Activated naive CD8-positive, alpha-beta T cell treated with anti-CD3 and anti-CD28 coated beads for 36 hours (primary cell): ENCODE data around the gene TRAPPC3L. TPM values are rescaled to one million over a fixed set of nuclear protein-coding genes. Genes with fewer than 3 reads are reported as not detected.

ENCODE experiments used
- DNase-seq: peaks from one replicate; pipeline ENCODE4 v3.0.0; 2021
- H3K27ac Mint-ChIP-seq: one replicate; pipeline ENCODE4 v1.8.0; 2022; ENCODE audit warnings: mild to moderate bottlenecking, moderate library complexity, mixed read lengths
- H3K27me3 Mint-ChIP-seq: one replicate; pipeline ENCODE4 v1.8.0; 2022; ENCODE audit warnings: mild to moderate bottlenecking, mixed read lengths
- H3K36me3 Mint-ChIP-seq: one replicate; pipeline ENCODE4 v1.8.0; 2021; ENCODE audit warnings: mild to moderate bottlenecking, mixed read lengths
- H3K4me1 Mint-ChIP-seq: one replicate; pipeline ENCODE4 v1.8.0; 2021; ENCODE audit warnings: mixed read lengths
- H3K4me3 Mint-ChIP-seq: one replicate; pipeline ENCODE4 v1.8.0; 2022; ENCODE audit warnings: mild to moderate bottlenecking, moderate library complexity, mixed read lengths
- H3K9me3 Mint-ChIP-seq: one replicate; pipeline ENCODE4 v1.8.0; 2022; ENCODE audit warnings: mixed read lengths
- total RNA-seq, 2 experiments: library from RNA; stranded (reverse); gene quantifications; one replicate each; pipeline ENCODE4 v1.2.3, GENCODE V29; 2021

The TRAPPC3L gene
- total RNA-seq, 2 experiments from 2014 or later, result not detected

- no peaks in the 10 kb centered on the region for H3K36me3 Mint-ChIP-seq
- peaks cover 23% of the 10 kb centered on the region for H3K27me3 Mint-ChIP-seq
- no peaks in the 10 kb centered on the region for H3K4me1 Mint-ChIP-seq
- H3K9me3 Mint-ChIP-seq, result no peaks in the 10 kb centered on the region
- no peak for DNase-seq
- no peak overlapping the region for H3K4me3 Mint-ChIP-seq
- H3K27ac Mint-ChIP-seq, result no peak overlapping the region
These were observed 9.3 kb downstream of the TRAPPC3L start for GRCh38 chr6:116536216-116536621.

- H3K27ac Mint-ChIP-seq, result no peak overlapping the region
- no peak for DNase-seq
- peaks cover 19% of the 10 kb centered on the region for H3K27me3 Mint-ChIP-seq
- no peaks in the 10 kb centered on the region for H3K4me1 Mint-ChIP-seq
- H3K4me3 Mint-ChIP-seq, result no peak overlapping the region
- no peaks in the 10 kb centered on the region for H3K36me3 Mint-ChIP-seq
- H3K9me3 Mint-ChIP-seq, result no peaks in the 10 kb centered on the region
These were observed 10.4 kb downstream of the TRAPPC3L start for GRCh38 chr6:116535109-116535508.

GRCh38 chr6:116533233-116533957 is 12.1 kb downstream of the TRAPPC3L start:
- Mint-ChIP-seq H3K27me3 (peaks cover 22% of the 10 kb centered on the region), H3K4me1 (no peaks in the 10 kb centered on the region), H3K4me3 (no peak overlapping the region), H3K9me3 (no peaks in the 10 kb centered on the region), H3K36me3 (no peaks in the 10 kb centered on the region), H3K27ac (no peak overlapping the region)
- DNase-seq, result no peak

- DNase-seq, result peak; percentile 41
These were observed 13.6 kb downstream of the TRAPPC3L start for GRCh38 chr6:116531675-116532570.

GRCh38 chr6:116530436-116530835 is 15.0 kb downstream of the TRAPPC3L start:
- no peak overlapping the region for H3K27ac Mint-ChIP-seq
- DNase-seq, result no peak
- H3K9me3 Mint-ChIP-seq, result no peaks in the 10 kb centered on the region
- H3K4me3 Mint-ChIP-seq, result no peak overlapping the region
- H3K27me3 Mint-ChIP-seq, result peaks cover 22% of the 10 kb centered on the region
- no peaks in the 10 kb centered on the region for H3K4me1 Mint-ChIP-seq
- H3K36me3 Mint-ChIP-seq, result no peaks in the 10 kb centered on the region

More at GRCh38 chr6:116531675-116532570, 13.6 kb downstream of the TRAPPC3L start:
- H3K36me3 Mint-ChIP-seq, result no peaks in the 10 kb centered on the region
- no peaks in the 10 kb centered on the region for H3K4me1 Mint-ChIP-seq
- no peak overlapping the region for H3K27ac Mint-ChIP-seq
- no peaks in the 10 kb centered on the region for H3K9me3 Mint-ChIP-seq
- peaks cover 22% of the 10 kb centered on the region for H3K27me3 Mint-ChIP-seq
- no peak overlapping the region for H3K4me3 Mint-ChIP-seq

GRCh38 chr6:116529466-116530290 is 15.8 kb downstream of the TRAPPC3L start:
- Mint-ChIP-seq H3K36me3 (no peaks in the 10 kb centered on the region), H3K9me3 (no peaks in the 10 kb centered on the region), H3K4me1 (no peaks in the 10 kb centered on the region), H3K4me3 (no peak overlapping the region), H3K27ac (no peak overlapping the region), H3K27me3 (peaks cover 22% of the 10 kb centered on the region)
- DNase-seq, result no peak

GRCh38 chr6:116528780-116529179 is 16.7 kb downstream of the TRAPPC3L start:
- H3K36me3 Mint-ChIP-seq, result no peaks in the 10 kb centered on the region
- H3K27me3 Mint-ChIP-seq, result peaks cover 16% of the 10 kb centered on the region

GRCh38 chr6:116528133-116528532 is 17.4 kb downstream of the TRAPPC3L start:
- Mint-ChIP-seq H3K4me1 (no peaks in the 10 kb centered on the region), H3K9me3 (no peaks in the 10 kb centered on the region), H3K4me3 (no peak overlapping the region), H3K27me3 (peaks cover 16% of the 10 kb centered on the region), H3K27ac (no peak overlapping the region), H3K36me3 (no peaks in the 10 kb centered on the region)
- no peak for DNase-seq

More at GRCh38 chr6:116528780-116529179, 16.7 kb downstream of the TRAPPC3L start:
- no peak for DNase-seq
- H3K4me1 Mint-ChIP-seq, result no peaks in the 10 kb centered on the region
- H3K27ac Mint-ChIP-seq, result no peak overlapping the region
- no peak overlapping the region for H3K4me3 Mint-ChIP-seq
- no peaks in the 10 kb centered on the region for H3K9me3 Mint-ChIP-seq

- Mint-ChIP-seq H3K4me3 (no peak overlapping the region), H3K27me3 (peaks cover 5% of the 10 kb centered on the region), H3K27ac (no peak overlapping the region), H3K36me3 (no peaks in the 10 kb centered on the region), H3K4me1 (no peaks in the 10 kb centered on the region), H3K9me3 (no peaks in the 10 kb centered on the region)
- DNase-seq, result no peak
These were observed 21.2 kb downstream of the TRAPPC3L start for GRCh38 chr6:116524236-116524635.

GRCh38 chr6:116522896-116523295 is 22.6 kb downstream of the TRAPPC3L start:
- Mint-ChIP-seq H3K27me3 (peaks cover 5% of the 10 kb centered on the region), H3K9me3 (no peaks in the 10 kb centered on the region), H3K36me3 (no peaks in the 10 kb centered on the region), H3K4me1 (no peaks in the 10 kb centered on the region), H3K27ac (no peak overlapping the region), H3K4me3 (no peak overlapping the region)
- no peak for DNase-seq

- Mint-ChIP-seq H3K27ac (no peak overlapping the region), H3K9me3 (no peaks in the 10 kb centered on the region), H3K4me3 (no peak overlapping the region), H3K36me3 (no peaks in the 10 kb centered on the region), H3K27me3 (peaks cover 5% of the 10 kb centered on the region), H3K4me1 (no peaks in the 10 kb centered on the region)
- no peak for DNase-seq
These were observed 26.7 kb downstream of the TRAPPC3L start for GRCh38 chr6:116518621-116519368.

- Mint-ChIP-seq H3K4me3 (no peak overlapping the region), H3K27me3 (peaks cover 5% of the 10 kb centered on the region), H3K9me3 (no peaks in the 10 kb centered on the region), H3K36me3 (no peaks in the 10 kb centered on the region), H3K27ac (no peak overlapping the region), H3K4me1 (no peaks in the 10 kb centered on the region)
- DNase-seq, result no peak
These were observed 30.3 kb downstream of the TRAPPC3L start for GRCh38 chr6:116515141-116515540.

GRCh38 chr6:116514111-116514510 is 31.4 kb downstream of the TRAPPC3L start:
- H3K27me3 Mint-ChIP-seq, result peaks cover 9% of the 10 kb centered on the region
- no peak for DNase-seq
- no peaks in the 10 kb centered on the region for H3K9me3 Mint-ChIP-seq
- no peaks in the 10 kb centered on the region for H3K36me3 Mint-ChIP-seq
- no peak overlapping the region for H3K4me3 Mint-ChIP-seq
- H3K27ac Mint-ChIP-seq, result no peak overlapping the region
- no peaks in the 10 kb centered on the region for H3K4me1 Mint-ChIP-seq

GRCh38 chr6:116513224-116513875 is 32.1 kb downstream of the TRAPPC3L start:
- Mint-ChIP-seq H3K9me3 (peaks cover 5% of the 10 kb centered on the region), H3K27ac (no peak overlapping the region), H3K4me1 (no peaks in the 10 kb centered on the region), H3K36me3 (no peaks in the 10 kb centered on the region), H3K4me3 (no peak overlapping the region), H3K27me3 (peaks cover 9% of the 10 kb centered on the region)
- no peak for DNase-seq
